ENCODE measurements around the gene CFL2.

CFL2 gene

GRCh38 chr14:34685819-34686428, 28.5 kb downstream of the CFL2 start:
- H3K4me1 ChIP-seq (ENCODE audit: low read length) = no peaks in the 10 kb centered on the region
- H3K4me2 ChIP-seq (ENCODE audit: low read length) = no peak overlapping the region
- H3K9me3 ChIP-seq (ENCODE audit: insufficient read depth, low read length) = no peaks in the 10 kb centered on the region
- H4K20me1 ChIP-seq (ENCODE audit: insufficient read depth, low read length) = no peaks in the 10 kb centered on the region
- no peaks in the 10 kb centered on the region for H3K27me3 ChIP-seq (ENCODE audit: low read depth, low read length)
- no peak overlapping the region for H3K4me3 ChIP-seq (ENCODE audit: low read length)
- H3K9ac ChIP-seq (ENCODE audit: low read length) = no peak overlapping the region
- H3K79me2 ChIP-seq (ENCODE audit: low read length) = no peaks in the 10 kb centered on the region
- no peak overlapping the region for H2AFZ ChIP-seq (ENCODE audit: low read depth, low read length)
- H3K27ac ChIP-seq (ENCODE audit: low read length) = no peak overlapping the region
- no peaks in the 10 kb centered on the region for H3K36me3 ChIP-seq (replicated peaks; ENCODE audit: low read depth, low read length)
- no peak for TF ChIP-seq EZH2phosphoT487 (IDR thresholded peaks at IDR 0.05; ENCODE audit: low read depth)
- TF ChIP-seq CTCF (IDR thresholded peaks at IDR 0.05; ENCODE audit: low read depth, low read length) = no peak

GRCh38 chr14:34684578-34684977, 29.8 kb downstream of the CFL2 start:
- Histone ChIP-seq H3K9ac (ENCODE audit: low read length) (no peak overlapping the region), H4K20me1 (ENCODE audit: insufficient read depth, low read length) (no peaks in the 10 kb centered on the region), H3K9me3 (ENCODE audit: insufficient read depth, low read length) (no peaks in the 10 kb centered on the region), H3K4me1 (ENCODE audit: low read length) (no peaks in the 10 kb centered on the region), H3K4me2 (ENCODE audit: low read length) (no peak overlapping the region), H3K36me3 (replicated peaks; ENCODE audit: low read depth, low read length) (no peaks in the 10 kb centered on the region), H3K4me3 (ENCODE audit: low read length) (no peak overlapping the region), H2AFZ (ENCODE audit: low read depth, low read length) (no peak overlapping the region), H3K79me2 (ENCODE audit: low read length) (no peaks in the 10 kb centered on the region), H3K27ac (ENCODE audit: low read length) (no peak overlapping the region), H3K27me3 (ENCODE audit: low read depth, low read length) (no peaks in the 10 kb centered on the region)
- TF ChIP-seq EZH2phosphoT487 (IDR thresholded peaks at IDR 0.05; ENCODE audit: low read depth) (no peak), CTCF (IDR thresholded peaks at IDR 0.05; ENCODE audit: low read depth, low read length) (no peak)

- Histone ChIP-seq H3K9me3 (ENCODE audit: insufficient read depth, low read length) (no peaks in the 10 kb centered on the region), H3K9ac (ENCODE audit: low read length) (no peak overlapping the region), H3K27me3 (ENCODE audit: low read depth, low read length) (no peaks in the 10 kb centered on the region), H4K20me1 (ENCODE audit: insufficient read depth, low read length) (no peaks in the 10 kb centered on the region), H3K27ac (ENCODE audit: low read length) (no peak overlapping the region), H3K4me1 (ENCODE audit: low read length) (no peaks in the 10 kb centered on the region), H2AFZ (ENCODE audit: low read depth, low read length) (no peak overlapping the region), H3K79me2 (ENCODE audit: low read length) (no peaks in the 10 kb centered on the region), H3K4me3 (ENCODE audit: low read length) (no peak overlapping the region), H3K4me2 (ENCODE audit: low read length) (no peak overlapping the region), H3K36me3 (replicated peaks; ENCODE audit: low read depth, low read length) (no peaks in the 10 kb centered on the region)
- TF ChIP-seq CTCF (IDR thresholded peaks at IDR 0.05; ENCODE audit: low read depth, low read length) (no peak), EZH2phosphoT487 (IDR thresholded peaks at IDR 0.05; ENCODE audit: low read depth) (no peak)
Observed at GRCh38 chr14:34682787-34683321, 31.5 kb downstream of the CFL2 start.

- Histone ChIP-seq H3K9ac (ENCODE audit: low read length) (no peak overlapping the region), H4K20me1 (ENCODE audit: insufficient read depth, low read length) (no peaks in the 10 kb centered on the region), H3K4me1 (ENCODE audit: low read length) (no peaks in the 10 kb centered on the region), H3K36me3 (replicated peaks; ENCODE audit: low read depth, low read length) (no peaks in the 10 kb centered on the region), H3K27ac (ENCODE audit: low read length) (no peak overlapping the region), H3K4me2 (ENCODE audit: low read length) (no peak overlapping the region), H3K4me3 (ENCODE audit: low read length) (no peak overlapping the region), H3K79me2 (ENCODE audit: low read length) (no peaks in the 10 kb centered on the region), H3K9me3 (ENCODE audit: insufficient read depth, low read length) (no peaks in the 10 kb centered on the region), H2AFZ (ENCODE audit: low read depth, low read length) (no peak overlapping the region), H3K27me3 (ENCODE audit: low read depth, low read length) (no peaks in the 10 kb centered on the region)
- TF ChIP-seq EZH2phosphoT487 (IDR thresholded peaks at IDR 0.05; ENCODE audit: low read depth) = no peak
- TF ChIP-seq CTCF (IDR thresholded peaks at IDR 0.05; ENCODE audit: low read depth, low read length) = no peak
Observed at GRCh38 chr14:34680806-34681479, 33.5 kb downstream of the CFL2 start.

Measured in OCI-LY3 (cell line).